GM19395 (cell line): ENCODE measurements around the gene PRRC2A.

Source experiments
- ATAC-seq: cut with Tn5 transposase; IDR thresholded peaks from one replicate; pipeline ENCODE4 v1.9.1; 2021; ENCODE audit warnings: mild to moderate bottlenecking, moderate library complexity; ENCODE audit not compliant: unreplicated experiment

Gene PRRC2A

DNA sequence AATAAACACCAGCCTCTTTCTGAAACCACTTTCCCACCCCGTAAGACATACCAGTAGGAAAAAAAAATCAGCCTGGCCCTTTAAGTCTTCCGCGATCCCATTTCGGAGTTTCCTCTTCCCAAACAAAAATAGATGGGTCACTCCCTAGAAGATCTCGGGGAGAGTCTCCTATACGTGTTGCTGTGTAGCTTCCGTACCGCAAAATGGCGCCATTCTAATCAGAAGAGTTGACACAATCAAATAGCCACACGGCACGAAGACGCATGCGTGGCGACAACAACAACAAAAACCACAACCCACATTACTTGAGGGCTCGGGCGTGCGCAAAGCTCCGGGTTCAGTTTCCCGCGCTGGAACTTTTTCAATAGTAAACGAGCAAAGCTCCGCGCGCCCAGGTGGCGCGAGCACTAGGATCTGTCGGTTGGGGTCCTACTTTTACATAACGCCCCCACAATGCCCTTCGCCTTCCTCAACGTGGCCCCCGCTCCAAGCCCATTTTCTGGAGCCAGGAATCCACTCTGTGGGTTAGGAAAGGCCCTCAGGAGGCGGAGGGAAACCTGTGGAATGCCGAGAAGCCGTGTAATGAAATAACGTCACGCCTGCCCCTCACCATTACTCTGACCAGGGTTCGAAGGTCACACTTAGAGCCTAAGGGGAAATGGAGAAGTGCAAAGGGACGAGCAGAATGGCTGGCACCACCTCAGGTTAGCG, 44.4 kb downstream of the PRRC2A start, which contains the start of gene GPANK1:
Gene GPANK1 (minus strand): TSS at position 208 of the 711 bp plus-strand sequence. CDS start 519 bp downstream, outside the sequence.
- peak; percentile 37 for ATAC-seq

DNA sequence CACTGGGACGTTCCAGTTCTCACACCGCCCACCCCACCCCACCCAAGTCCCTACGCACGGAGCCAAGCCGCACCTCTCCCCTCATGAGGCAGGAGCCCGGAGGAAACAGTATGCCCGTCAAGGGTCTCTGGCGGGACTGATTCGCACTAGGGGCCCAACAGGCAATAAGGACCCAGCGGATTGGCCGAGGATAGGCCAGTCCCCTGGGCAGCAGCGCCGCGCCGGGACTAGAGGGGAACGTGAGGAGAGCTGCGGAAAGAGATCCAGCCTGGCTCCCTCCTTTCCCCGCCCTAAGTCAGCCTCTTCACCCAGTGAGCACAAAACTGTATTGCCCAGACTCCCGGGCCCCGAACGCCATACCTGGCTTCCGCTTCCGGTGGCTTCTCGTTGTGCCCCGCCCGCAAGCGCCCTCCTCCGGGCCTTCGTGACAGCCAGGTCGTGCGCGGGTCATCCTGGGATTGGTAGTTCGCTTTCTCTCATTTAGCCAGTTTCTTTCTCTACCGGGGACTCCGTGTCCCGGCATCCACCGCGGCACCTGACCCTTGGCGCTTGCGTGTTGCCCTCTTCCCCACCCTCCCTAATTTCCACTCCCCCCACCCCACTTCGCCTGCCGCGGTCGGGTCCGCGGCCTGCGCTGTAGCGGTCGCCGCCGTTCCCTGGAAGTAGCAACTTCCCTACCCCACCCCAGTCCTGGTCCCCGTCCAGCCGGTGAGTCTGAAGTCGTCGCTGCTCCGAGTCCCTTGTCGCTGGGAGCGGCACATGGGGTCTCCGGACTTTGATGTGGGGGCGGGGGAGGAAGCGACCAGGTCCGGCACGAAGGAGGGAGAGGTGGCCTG, 45.2 kb downstream of the PRRC2A start, which contains the start of gene CSNK2B:
Gene CSNK2B (plus strand): TSS at position 580 of the 836 bp plus-strand sequence. CDS start 752 bp downstream, outside the sequence.
- ATAC-seq, result peak; percentile 70

DNA sequence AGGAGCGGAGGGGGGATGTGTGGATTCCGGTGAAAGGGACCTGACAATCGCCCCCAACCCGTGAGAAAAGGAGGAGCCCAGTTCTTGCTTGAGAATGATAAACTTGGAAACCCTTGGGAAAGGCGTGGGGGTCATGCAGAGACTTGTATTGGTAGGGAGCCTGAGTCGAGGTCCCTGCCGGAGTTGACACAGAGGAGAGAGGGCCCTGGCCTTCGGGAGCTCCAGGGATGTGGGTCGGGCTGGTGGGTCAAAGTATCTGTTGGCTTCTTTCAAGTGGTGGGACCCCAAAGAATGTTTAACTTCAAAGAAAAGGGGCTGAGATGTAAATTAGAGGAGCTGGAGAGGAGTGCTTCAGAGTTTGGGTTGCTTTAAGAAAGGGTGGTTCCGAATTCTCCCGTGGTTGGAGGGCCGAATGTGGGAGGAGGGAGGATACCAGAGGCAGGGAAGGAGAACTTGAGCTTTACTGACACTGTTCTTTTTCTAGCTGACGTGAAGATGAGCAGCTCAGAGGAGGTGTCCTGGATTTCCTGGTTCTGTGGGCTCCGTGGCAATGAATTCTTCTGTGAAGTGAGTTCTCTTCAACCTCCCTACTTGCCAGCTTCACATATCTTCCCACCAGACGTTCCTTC, 45.9 kb downstream of the PRRC2A start:
- ATAC-seq, result no peak

DNA sequence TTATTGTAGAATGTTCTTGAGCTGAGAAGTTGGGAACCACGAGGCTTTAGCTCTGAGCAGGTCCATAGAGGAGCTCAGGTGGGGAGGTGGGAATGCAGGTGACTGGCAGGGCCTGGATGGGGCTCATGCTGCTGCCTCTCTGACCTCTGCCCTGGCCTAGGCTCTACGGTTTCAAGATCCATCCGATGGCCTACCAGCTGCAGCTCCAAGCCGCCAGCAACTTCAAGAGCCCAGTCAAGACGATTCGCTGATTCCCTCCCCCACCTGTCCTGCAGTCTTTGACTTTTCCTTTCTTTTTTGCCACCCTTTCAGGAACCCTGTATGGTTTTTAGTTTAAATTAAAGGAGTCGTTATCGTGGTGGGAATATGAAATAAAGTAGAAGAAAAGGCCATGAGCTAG, 49.2 kb downstream of the PRRC2A start, which contains the start of gene LY6G5B:
Gene LY6G5B (plus strand): TSS at position 301 of the 400 bp plus-strand sequence. CDS start 975 bp downstream, outside the sequence.
- no peak for ATAC-seq

DNA sequence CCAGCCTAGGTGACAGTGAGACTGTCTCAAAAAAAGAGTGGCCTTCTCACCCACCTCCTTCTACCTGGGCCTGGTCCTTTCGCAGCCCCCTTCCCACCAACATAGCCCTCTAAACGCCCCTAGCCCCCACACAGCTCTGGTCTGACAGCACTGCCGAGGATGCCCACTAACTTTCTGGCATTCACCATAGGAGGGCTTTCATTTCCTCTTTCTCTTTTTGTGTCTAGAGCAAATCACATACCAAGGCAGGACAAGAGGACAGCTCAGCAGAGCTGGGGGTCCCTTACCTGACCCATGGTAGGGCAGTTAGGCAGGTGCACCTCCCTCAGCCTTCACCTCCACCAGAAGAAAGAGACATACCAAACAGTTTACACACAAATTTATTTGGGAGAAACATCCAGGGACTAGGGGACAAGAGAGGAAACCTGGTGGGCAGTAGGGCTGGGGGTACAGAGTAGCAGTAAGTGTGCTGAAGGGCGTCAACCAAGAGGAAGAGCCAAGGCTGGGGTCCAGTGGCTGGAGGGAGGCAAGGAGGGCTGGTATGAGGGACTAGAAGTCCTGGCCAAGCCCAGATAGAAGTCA, 55.9 kb downstream of the PRRC2A start:
- no peak for ATAC-seq

DNA sequence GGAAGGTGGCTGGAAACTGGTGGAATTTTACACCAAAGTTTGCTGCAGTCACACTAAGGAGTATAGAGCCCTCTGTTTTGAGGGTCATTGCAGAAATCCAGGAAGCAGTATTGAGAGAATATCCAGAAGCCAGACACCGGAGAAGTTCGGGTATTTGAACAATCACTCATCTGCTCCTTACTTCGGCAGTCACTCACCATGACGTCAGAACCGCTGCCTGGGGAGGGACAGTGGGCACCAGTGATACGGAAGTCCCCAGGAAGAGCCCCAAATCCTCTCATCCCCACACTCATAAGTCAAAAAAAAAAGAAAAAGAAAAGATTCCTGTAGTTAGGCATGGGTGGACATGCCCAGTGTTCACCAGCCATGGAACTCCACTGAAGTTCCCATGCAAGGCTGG, 56.4 kb downstream of the PRRC2A start:
- no peak for ATAC-seq

DNA sequence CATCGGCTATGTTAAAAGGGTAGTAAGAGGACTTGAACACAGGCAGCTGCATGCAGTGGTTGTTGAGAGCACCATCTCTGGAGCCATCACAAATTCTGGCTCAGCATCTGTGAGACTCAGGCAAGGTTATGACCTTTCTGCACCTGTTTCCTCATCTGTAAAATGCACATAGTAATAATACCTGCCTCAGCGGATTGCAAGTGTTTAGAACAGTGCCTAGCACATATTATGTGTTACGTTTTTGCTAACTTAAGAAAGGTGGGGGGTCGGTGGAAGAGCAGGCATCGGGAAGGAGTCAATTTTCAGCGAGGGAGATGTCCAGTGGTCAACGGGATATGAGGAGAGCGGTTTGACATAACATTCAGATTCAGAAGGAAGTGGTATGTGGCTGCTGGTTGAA, 57.4 kb downstream of the PRRC2A start:
- no peak for ATAC-seq

DNA sequence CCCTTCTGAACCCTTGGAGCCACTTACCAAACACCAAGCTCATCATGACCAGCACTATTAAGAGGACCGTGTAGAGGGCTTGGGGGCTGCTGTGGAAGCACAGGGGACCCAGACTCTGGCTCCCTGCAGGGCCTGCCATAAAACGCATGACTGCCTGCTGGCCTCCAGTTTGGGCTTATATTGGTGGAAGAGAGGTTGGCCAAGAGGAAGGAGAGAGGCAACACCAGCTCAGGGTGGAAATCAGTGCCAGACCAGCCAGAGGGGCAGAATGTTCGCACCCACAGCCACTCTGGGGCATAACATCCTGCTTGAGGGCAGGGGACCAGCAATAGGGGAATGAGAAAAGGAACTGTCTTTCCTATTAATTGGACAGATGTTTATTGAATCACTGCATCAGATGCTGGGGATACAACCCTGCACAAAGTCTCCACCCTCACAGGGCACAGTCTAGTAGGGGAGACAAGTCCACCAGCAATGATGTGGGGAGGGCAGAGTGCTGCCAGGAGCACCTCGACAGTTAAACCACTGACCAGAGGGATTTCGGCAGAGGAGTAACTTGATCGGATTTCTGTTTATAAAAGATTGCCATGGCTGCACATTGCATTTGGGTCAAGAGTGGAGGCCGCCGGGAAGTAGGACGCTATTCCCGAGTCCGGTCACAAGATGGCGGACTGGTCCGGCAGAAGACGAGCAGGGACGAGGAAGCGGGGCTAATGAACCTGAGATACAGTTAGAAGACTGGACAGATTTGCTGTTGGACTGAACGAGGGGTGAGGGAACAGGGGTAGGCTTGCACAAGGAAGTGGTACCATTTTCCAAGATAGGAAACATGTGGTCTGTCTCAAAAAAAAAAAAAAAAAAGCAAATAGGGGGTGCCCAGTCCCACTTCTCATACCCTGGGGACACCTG, 60.0 kb downstream of the PRRC2A start, which contains the start of gene LY6G5C:
Gene LY6G5C (minus strand): TSS at position 842 of the 909 bp plus-strand sequence. CDS start 694 bp downstream, at position 148.
- peak; percentile 52 for ATAC-seq

DNA sequence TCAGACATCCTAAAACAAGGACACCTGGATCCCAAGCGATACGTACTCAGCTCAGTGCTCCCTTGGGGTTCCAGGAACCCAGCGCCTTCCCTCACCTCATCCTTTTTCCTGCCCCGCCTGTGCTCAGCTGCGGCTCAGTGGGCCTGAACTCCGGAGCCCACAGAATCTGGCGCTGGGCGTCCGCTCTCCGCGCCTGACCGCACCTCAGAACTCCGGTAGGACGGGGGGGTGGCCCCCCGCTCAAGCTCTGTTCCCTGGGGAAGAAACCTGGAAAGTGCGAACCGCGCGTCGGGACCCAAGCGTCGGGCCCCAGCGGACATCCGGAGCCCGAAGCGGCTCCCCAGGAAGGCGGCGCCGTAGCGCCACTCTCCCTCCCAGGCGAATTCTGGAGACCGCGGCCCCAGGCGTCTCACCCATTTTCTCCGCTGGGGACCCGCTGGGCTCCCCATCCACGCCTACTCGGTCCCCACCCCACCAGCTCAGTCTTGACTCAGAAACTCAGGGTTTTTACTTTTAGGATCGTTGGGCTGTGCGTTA, 60.7 kb downstream of the PRRC2A start:
- peak; percentile 27 for ATAC-seq

DNA sequence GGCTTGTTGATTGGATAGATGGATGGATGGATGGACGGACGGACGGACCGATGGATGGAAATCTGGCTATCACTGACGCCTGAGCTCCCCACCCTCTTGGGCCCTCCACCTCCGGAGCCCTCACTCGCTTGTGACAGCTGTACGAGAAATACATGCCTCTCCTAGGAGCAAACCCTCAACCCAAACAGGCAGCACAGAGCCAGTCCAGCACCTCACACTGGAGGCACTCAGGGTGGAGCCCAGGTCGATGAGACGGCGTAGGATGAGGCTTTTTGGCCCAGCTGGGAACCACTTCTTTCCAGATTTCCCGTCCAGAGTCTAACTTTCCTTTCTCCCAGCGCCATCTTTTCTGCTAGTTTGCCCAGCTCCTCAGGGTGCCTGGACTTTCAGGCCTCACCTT, 63.1 kb downstream of the PRRC2A start:
- ATAC-seq, result no peak

DNA sequence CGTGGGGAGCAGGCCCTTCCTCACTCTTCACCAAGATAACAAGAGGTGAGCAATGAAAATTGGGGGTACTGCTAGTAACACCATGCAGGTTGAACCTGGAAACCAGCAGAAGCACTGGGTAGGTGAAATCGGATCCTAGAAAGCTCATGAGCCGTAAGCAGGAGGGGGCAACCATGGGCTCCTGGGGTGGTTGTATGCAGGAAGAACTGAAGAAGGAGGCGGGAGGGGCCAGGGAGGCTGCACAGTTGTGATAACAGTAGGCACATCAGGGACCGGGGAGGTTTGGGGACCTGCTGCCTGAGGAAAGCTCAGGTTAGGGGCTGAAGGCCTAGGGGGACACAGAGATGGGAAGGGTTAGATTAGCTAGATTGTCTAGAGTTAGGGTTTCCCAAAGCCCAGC, 66.0 kb downstream of the PRRC2A start:
- ATAC-seq, result no peak

DNA sequence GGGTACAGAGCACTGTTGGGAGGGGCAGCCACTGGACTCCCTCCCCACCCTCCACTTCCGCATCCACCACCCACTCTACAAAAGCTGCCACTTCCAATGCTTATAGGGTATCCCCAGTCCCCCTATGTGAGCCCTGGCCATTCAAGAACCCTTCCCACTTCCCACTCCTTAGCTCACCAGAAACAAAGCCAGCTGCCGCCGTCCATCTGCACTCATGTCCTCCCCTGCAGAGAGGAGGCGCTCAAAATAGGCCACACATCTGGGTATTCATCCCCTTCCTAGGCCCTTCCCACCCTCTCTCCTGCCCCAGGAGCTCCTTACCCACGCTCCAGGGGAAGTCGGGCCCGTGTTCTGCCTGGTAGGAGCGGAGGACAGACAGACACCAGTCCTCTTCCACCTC, 66.8 kb downstream of the PRRC2A start:
- ATAC-seq, result no peak
